ENCODE data around the gene CD247. TPM values are rescaled to one million over a fixed set of nuclear protein-coding genes. Genes with fewer than 3 reads are reported as not detected.

CD247 gene
- 0.44 TPM in 1 of 2 replicates, not detected in the other for total RNA-seq

DNA sequence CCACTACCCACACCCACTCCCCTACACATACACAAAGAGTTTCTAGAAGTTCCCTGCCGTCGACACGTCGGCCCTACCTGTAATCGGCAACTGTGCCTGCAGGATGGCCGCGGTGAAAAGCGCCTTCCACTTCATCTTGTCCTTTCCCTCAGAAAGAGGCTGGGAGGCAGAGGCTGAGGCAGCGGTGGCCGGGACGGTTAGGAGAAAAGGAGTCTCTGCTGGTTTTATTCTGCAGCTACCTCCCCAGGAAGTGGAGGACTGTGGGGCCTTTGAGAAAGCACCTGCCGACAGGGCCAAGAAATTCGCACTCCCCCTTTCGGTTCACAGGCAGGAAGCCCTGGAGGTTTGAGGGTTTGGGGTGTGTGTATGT, at the start of gene CD247:
TSS of gene CD247 (minus strand) at position 199 of the 370 bp plus-strand sequence. CDS start at position 135, 64 bp downstream.

GRCh38 chr1:167553136-167554027, 35.1 kb upstream of the CD247 start, which contains the start of gene CREG1:
Gene CREG1, minus strand, starts transcription at chr1:167553762.

Other genes with a start within 250 kb of the CD247 start
- 256 and 303 TPM in 2 replicates for gene CREG1, start 35.2 kb upstream of the CD247 start, total RNA-seq
- 1.6 and 1.7 TPM in 2 replicates for gene RCSD1, start 111.7 kb upstream of the CD247 start, total RNA-seq
- 104 and 106 TPM in 2 replicates for gene MPZL1, start 203.5 kb upstream of the CD247 start, total RNA-seq

Measured in cardiac ventricle fibroblast (primary cell).